ENCODE measurements around the gene USP47.

DNA sequence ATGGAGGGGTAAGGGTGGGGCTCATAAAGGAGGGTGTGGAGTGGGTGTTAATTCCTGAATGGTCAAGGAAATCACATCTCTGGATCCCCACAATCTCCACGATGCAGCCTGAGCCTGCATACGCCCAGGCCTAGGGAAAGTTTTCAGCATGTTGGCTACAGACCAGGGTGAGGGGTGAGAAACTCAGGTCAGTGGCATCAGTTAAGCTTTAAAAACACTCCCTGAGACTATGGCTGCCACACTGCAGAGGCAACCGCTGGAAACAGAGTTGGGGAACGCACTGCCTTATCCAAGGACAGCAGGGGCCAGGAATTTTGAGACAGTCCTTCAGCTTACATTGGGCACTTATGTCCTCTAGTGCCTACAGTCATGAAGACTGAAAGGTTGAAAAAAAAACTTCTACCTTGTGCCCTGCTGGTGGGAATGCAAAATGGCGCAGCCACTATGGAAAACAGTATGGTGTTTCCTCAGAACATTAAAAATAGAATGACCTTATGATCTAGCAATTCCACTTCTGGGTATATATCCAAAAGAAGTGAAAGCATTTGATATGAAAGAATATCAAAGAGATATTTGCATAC, 147.0 kb downstream of the USP47 start:
- no peak for TF ChIP-seq POLR2A (IDR thresholded peaks at IDR 0.05)
- TF ChIP-seq, protein P1, sequence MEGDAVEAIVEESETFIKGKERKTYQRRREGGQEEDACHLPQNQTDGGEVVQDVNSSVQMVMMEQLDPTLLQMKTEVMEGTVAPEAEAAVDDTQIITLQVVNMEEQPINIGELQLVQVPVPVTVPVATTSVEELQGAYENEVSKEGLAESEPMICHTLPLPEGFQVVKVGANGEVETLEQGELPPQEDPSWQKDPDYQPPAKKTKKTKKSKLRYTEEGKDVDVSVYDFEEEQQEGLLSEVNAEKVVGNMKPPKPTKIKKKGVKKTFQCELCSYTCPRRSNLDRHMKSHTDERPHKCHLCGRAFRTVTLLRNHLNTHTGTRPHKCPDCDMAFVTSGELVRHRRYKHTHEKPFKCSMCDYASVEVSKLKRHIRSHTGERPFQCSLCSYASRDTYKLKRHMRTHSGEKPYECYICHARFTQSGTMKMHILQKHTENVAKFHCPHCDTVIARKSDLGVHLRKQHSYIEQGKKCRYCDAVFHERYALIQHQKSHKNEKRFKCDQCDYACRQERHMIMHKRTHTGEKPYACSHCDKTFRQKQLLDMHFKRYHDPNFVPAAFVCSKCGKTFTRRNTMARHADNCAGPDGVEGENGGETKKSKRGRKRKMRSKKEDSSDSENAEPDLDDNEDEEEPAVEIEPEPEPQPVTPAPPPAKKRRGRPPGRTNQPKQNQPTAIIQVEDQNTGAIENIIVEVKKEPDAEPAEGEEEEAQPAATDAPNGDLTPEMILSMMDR (IDR thresholded peaks at IDR 0.05) = no peak

Measured in lower leg skin (tissue), 3 donors.